Tibial nerve (tissue), 4 donors: ENCODE results near the gene EYS.

Source experiments
- CTCF ChIP-seq, 5 experiments: fragments of 200-600 bp in 3 of 5; fragments of 450-650 bp in 2 of 5; sonication (generic) in 3 of 5; IDR thresholded peaks; one replicate each; pipeline ENCODE4 v1.5.1; 2016 to 2019; ENCODE audit warnings: antibody characterized with exemption in 5 of 5, mild to moderate bottlenecking in 3 of 5, moderate library complexity in 2 of 5
- EP300 ChIP-seq, 2 donors: sonication (generic); formaldehyde crosslinking; IDR thresholded peaks; one replicate each; pipeline ENCODE4 v1.6.1; 2017; ENCODE audit warnings: antibody characterized with exemption in 2 of 2, mild to moderate bottlenecking in 1 of 2

- TF ChIP-seq CTCF (IDR thresholded peaks at IDR 0.05) (no peak), EP300 (IDR thresholded peaks at IDR 0.05) (no peak)
Observed at GRCh38 chr6:64121011-64121565, 1585.9 kb downstream of the EYS start.
